ENCODE data around the gene ARFRP1.
"Not testable (repeated sequence)": the region's sequence is repeated elsewhere in the genome, so short reads cannot be mapped to it uniquely, and the experiment has no call there.

The ARFRP1 gene

DNA sequence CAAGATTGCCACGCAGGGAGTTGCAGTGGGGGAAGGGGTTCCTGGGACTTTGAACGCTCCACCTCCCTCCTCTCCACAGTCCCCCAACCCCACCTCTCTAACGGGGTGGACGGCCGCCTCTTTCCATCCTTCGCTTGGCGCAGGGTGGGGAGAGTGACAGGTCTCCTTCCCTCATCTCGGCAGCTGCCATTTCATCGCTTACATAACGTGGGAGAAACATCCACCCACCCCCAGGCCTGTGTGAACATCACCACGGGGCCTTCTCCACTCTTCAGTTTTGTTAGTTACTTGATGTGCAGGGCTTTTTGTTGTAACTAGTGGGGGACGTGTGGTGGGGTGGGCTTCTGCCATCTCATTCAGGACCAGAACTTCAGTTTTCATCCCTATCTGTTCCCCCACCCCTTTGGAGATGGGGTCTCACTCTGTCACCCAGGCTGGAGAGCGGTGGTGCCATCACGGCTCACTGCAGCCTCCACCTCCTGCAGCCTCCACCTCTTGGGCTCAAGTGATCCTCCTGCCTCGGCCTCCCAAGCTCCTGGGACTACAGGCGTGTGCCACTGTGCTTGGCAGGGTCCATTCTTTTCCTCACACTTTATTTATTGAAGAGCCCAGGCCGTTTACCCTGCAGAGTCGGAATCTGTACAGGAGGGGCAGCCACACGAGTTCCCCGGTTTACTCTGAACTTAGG, 32.0 kb downstream of the ARFRP1 start:
- no peak for DNase-seq (ENCODE audit: low read depth in 2 of 2)

DNA sequence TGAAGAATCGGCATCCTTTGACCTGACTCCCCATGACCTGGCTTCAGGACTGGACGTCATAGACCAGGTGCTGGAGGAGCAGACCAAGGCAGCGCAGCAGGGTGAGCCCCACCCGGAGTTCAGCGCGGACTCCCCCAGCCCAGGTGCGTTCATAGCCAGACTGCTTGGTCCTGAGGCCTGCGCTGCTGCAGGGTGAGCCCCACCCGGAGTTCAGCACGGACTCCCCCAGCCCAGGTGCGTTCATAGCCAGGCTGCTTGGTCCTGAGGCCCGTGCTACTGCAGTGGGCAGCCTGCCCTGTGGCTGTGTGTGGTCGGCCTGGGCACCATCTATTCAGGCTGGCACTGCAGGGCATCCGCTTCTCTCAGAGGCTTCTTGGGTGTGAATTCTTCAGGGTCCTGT, 33.8 kb downstream of the ARFRP1 start:
- no peak for DNase-seq (ENCODE audit: low read depth in 2 of 2)

DNA sequence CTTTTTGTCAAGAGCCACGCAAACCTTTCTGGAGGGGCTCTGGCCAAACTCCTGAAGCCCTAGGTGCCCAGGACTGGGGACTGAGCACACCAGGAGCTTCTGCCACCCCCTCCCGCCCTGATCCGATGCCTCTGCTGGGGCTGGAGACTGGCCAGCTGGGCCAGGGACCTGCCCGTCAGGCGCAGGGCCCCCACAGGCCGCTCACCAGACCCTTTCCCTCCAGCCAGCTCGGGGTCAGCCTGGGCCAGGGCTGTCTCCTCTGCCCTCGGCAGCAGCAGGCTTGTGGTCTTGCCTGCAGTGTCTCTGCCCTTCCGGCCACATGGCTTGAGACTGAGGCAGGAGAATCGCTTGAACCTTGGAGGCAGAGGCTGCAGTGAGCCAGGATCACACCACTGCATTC, 35.1 kb downstream of the ARFRP1 start:
- DNase-seq (ENCODE audit: low read depth in 2 of 2), result no peak

DNA sequence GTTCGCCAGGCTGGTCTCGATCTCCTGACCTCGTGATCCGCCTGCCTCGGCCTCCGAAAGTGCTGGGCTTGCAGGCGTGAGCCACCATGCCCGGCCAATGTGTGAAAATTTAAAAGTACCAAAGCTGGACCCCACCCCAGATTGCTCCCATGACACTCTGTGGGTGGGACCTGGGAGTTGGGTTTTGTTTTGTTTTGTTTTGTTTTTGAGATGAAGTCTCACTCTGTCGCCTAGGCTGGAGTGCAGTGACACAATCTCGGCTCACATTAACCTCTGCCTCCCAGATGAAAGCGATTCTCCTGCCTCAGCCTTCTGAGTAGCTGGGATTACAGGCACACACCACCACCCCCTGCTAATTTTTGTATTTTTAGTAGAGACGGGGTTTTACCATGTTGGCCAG, 36.1 kb downstream of the ARFRP1 start:
- DNase-seq (ENCODE audit: low read depth in 2 of 2), result not testable (repeated sequence)

DNA sequence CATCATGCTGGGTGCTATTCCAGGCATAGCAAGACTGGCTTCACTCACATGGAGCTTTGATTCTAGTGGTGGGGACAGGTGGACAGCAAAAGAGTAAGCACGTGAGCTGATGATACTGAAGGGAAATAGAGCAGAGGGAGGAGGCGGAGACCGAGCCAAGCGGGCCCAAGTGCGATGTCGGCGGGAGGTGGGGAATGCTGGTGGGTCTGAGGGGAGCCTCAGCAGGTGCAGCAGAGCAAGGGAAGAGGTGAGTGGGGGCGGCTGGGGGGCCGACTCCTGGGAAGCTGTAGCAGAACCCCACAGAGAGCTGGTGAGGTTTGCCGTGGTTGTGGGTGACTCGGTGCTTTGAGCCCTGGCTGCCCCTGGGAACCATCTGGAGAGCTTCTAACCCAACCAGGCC, 39.4 kb downstream of the ARFRP1 start:
- DNase-seq (ENCODE audit: low read depth in 2 of 2), result no peak

DNA sequence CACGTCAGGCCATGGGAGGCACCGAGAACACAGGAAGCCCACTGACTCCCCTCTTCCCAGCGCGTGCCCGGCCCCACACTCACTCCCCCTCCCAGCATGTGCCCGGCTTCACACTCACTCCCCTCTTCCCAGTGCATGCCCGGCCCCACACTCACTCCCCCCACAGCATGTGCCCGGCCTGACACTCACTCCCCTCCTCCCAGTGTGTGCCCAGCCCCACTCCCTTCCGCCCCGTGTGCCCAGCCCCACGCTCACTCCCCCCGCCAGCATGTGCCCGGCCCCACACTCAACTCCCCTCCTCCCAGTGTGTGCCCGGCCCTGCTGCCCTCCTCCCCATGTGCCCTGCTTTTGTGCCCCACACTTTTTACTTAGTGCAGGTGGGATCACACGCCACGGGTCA, 39.9 kb downstream of the ARFRP1 start:
- DNase-seq (ENCODE audit: low read depth in 2 of 2), result no peak

DNA sequence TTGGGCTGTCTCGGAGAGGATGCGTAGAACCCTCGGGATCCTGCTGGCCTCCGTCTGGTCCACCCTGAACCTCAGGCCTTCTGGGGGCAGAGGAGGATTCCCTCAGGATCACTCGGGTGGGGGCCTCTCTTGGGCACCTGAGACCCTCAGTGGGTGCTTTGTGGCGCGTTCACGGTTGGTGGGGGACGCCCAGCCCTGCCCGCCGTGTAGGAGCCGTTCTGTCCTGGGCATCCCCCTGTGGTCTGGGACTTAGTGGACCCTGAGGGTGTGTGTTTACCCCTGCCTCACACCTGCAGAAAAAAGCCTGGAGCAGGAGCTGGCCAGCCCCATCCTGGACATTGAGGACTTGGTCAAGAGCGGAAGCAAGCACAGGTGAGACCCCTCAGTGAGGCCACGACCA, 42.1 kb downstream of the ARFRP1 start:
- DNase-seq (ENCODE audit: low read depth in 2 of 2), result no peak

DNA sequence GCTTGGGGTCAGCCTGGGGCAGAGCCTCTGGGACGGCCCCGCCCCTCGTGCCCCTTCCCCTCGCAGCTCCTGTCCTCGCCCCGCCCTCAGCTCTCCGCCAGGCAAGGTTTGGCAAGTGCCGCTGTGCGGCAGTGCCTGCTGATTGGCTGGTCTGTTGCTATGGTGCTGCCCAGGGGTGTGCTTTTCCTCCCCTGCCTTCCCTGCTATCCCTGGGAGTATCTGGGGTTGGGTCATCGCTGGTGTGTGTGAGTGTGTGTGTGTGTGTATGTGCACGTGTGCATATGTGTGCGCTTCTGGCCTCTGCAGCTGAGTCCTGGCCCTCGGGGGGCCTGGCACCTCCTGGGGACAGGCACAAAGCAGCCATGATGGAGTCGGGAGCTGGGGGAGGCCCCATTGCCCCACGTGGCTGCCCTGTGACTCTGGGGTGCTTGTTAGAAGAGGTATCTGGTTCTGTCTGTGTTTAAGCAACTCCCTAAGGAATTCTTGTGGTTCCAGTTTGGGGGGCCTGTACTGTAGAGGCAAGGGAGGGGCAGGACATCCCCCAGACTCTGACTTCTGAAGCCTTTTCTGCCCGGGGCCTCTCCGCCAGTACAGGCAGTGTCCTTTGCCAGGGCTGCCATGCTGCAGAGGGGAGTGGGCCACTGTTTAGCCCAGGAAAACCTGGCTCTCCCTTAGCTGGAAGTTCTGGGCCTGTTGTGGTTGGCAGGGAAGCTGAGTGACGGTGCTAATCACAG, 42.7 kb downstream of the ARFRP1 start:
- no peak for DNase-seq (ENCODE audit: low read depth in 2 of 2)

DNA sequence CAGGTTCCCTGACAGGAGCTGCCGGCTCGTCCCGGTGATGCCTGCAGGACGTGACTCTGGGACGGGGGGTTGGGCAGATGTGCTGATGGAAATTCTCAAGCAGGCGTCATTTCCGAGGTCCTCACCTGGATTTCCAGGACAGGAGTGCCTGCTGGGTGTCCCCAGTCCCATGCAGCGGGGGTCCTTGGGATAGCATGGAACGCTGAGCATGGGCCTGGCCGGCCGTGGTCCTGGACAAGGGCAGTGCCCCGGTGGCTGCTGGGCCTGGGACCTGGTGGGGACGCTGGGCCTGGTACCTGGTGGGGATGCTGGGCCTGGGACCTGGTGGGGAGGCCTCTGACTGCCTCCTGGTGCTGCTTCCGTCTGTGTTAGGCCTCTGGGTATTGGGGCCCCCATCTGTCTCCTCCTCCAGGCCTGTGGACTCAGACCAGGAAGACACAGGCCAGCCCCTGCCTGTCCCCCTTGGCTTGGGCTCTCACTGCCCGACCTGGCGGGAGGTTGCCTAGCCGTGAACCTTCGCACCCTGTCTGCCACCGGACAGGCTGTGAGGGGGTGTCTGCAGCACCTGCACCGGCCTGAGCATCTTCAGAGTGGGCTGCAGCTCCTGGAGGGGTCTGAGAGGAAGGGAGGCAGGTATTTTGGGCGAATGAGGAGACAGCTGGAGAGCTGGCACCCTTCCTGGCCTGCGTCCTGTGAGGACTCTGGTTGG, 43.5 kb downstream of the ARFRP1 start:
- DNase-seq (ENCODE audit: low read depth in 2 of 2), result no peak

DNA sequence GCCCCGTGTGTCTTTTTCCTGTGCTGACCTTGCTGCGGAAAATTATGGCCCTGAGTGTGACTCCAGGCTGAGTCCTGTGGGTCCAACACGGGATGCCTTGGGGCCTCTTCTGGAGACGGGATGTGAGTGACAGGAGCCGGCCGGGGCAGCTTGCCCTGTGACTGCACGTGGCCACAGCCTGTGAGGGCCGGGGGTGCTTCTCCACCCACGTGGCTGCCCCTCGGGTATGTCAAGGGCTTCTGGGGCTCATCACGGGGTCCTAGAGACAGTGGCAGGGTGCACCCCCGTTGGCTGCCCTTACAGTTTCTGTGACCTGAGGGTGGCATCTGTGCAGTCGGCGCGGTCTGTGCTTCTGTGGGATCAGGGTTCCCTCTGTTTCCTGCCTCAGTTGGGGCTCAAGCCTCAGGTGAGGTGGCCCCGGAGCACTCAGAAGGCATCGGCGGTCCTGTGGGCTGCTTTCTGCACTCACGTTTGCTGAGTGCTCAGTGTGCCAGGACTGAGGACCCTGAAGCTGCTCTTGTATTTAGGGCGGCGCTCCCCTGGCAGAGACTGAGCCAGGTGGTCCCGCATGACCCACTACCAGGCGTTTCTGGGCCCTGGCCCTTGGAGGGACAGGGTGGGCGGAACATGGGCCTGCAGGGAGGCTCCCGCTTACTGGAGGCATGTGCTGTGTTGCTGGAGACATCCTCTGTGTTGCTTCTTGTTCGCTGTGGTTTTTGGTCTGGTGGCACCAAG, 44.3 kb downstream of the ARFRP1 start:
- no peak for DNase-seq (ENCODE audit: low read depth in 2 of 2)

DNA sequence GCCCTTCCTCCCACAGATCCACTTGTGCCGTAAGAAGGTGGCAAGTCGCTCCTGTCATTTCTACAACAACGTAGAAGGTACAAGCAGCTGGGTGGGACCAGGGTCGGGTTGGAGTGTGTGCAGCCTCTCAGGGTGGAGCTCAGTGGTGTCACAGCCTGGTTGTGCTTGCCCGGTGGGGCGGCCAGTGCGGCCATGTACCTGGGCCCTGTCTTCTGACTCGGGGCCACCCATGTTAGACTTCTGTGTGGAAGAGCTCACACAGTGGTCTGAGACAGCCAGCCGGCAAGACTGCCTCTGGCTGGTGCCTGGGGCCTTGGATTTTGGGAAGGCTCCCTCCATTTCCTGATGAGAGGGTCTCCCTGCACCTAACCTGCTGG, 45.0 kb downstream of the ARFRP1 start:
- no peak for DNase-seq (ENCODE audit: low read depth in 2 of 2)

DNA sequence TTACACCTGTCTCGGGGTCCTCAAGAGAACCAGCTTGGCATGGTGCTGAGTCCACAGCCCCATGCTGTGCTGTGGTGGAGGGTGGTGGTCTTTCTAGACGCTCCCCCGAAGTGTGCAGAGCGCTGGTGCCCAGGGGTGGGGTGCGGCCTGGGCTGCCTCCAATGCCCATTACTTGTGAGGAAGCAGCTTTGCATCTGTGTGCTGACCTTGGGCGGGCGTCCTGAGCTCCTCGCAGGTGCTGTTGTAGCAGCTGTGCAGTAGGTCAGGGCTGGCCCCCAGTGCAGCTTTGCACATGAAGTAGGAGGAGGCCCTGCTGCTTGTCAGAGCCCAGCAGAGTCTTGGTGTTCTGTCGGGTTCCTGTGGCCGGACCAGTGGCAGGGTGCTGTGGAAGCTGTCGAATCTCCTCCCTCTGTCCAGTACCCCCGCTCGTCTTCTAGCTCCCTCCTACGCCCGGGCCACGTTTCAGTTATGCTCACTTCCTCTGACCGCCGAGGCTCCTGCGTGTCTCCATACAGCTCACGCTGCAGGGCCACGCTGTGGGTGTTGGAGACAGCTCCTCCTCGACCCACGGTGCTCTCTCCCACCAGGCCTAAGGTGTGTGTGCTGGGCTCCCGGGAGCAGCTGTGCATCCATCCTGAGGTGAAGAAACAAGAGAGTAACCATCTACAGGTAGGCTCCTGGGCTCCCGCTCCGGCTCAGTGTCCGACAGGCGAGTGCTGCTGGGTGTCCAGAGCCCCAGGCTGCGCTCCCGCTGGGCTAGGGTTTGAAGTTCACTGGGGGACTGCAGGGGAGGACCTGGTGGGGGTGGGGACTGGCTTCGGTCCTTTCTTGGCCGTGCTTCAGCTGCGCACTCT, 45.6 kb downstream of the ARFRP1 start:
- DNase-seq (ENCODE audit: low read depth in 2 of 2), result no peak

DNA sequence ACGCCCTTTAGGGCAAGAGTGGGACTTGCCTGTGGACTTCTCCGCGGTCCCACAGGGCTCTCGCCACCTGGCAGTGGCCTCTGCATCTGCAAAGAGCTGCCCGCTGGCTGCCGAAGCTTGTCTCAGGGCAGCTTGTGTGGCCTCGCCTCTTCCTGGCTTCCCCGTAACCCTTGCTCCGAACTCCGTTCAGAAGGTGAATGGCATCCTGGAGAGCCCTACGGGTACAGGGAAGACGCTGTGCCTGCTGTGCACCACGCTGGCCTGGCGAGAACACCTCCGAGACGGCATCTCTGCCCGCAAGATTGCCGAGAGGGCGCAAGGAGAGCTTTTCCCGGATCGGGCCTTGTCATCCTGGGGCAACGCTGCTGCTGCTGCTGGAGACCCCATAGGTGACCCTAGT, 46.7 kb downstream of the ARFRP1 start:
- no peak for DNase-seq (ENCODE audit: low read depth in 2 of 2)

DNA sequence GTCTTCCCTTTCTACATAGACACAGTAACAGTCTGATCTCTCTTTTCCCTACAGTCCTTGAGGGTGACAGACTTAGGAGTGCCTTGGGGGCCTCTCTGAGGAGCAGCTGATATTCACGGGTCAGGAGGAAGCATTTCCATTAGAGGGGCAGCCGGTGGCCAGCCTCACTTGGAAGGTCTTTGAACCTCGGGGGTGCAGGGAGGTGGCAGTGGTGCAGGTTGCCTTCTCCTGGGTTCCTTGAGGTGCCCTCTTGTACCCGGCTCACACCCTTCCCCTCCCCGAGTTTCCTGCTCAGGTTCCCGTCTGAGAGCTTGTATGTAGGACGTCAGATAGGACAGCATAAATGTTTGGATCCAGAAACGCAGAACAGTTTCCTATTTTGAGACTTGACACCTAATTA, 47.2 kb downstream of the ARFRP1 start:
- no peak for DNase-seq (ENCODE audit: low read depth in 2 of 2)

DNA sequence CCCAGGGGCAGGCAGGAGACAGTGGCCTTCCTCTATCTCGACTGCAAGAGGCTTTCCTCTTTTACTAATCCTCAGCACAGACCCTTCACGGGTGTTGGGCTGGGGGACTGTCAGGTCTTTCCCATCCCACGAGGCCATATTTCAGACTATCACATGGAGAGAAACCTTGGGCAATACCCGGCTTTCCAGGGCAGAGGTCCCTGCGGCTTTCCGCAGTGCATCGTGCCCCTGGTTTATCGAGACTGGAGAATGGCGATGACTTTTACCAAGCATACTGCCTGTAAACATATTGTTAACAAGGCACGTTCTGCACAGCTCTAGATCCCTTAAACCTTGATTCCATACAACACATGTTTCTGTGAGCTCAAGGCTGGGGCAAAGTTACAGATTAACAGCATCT, 47.6 kb downstream of the ARFRP1 start:
- DNase-seq (ENCODE audit: low read depth in 2 of 2), result not testable (repeated sequence)

DNA sequence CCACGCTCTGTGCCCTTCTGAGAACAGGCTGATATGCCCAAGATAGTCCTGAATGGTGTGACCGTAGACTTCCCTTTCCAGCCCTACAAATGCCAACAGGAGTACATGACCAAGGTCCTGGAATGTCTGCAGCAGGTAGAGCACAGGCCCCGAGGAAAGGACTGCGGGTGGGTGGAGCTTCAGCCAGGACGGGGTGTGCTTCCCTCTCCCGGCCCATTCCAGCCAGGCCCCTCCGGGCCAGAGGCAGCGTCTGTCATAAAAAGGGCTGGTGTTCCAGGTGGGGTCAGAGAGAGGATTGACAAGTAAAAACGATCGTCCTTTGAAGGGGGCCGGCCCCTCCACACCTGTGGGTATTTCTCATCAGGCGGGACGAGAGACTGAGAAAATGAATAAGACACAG, 48.4 kb downstream of the ARFRP1 start:
- DNase-seq (ENCODE audit: low read depth in 2 of 2), result no peak

DNA sequence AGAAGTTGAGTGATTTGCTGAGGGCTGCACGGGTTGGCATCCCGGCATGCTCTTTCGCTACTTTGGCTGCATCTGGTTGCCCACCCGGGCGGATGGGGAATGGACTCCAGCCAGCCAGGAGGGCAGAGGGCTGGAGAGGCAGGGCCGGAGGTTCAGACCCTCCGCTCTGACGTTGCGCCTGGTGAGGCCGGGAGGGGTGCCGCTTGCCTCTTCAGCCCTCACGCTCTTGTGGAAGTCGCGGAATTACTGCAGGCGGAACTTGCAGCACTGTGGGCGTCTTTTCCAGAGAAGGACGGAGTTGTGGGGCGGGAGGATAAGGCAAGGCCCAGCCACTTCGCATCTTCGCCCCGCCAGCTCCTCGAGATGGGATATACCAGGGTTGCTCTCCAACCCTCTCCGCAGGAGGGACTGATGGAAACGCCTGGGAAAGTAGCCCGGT, 49.0 kb downstream of the ARFRP1 start:
- DNase-seq (ENCODE audit: low read depth in 2 of 2), result no peak

DNA sequence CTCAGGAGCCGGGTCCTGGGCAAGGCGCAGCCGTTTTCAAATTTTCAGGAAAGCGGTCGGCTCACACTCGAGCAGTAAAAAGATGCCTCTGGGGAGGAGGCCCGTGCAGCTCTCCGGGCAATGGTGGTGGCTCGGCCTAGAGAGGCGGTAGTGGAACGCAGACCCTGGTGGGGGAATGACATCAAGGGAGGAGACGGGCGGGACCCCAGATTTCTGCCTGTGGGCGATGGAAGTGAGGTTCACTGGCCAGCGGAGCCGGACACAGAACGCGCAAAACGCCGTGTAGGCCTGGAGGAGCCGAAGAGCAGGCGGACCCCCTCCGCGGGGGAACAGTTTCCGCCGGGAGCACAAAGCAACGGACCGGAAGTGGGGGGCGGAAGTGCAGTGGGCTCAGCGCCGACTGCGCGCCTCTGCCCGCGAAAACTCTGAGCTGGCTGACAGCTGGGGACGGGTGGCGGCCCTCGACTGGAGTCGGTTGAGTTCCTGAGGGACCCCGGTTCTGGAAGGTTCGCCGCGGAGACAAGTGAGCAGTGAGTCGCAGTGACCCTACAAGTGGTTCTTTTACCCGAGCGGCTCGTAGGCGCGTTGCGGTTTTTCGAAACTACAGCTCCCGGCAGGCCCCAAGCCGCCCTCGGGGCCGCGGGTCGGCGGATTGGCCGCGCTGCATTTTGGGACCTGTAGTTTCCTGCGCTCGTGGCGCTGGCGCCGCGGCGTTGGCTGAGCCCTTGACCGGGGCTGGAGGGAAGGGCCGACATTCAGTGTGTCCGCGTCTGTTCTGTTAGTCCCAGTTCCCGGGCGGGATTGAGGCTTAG, 49.6 kb downstream of the ARFRP1 start, which contains the start of gene RTEL1:
RTEL1 (plus strand) TSS at position 376 of the 812 bp plus-strand sequence. CDS start 1,091 bp downstream, outside the sequence.
- peak; percentile 70 to 72 for DNase-seq (ENCODE audit: low read depth in 2 of 2)

DNA sequence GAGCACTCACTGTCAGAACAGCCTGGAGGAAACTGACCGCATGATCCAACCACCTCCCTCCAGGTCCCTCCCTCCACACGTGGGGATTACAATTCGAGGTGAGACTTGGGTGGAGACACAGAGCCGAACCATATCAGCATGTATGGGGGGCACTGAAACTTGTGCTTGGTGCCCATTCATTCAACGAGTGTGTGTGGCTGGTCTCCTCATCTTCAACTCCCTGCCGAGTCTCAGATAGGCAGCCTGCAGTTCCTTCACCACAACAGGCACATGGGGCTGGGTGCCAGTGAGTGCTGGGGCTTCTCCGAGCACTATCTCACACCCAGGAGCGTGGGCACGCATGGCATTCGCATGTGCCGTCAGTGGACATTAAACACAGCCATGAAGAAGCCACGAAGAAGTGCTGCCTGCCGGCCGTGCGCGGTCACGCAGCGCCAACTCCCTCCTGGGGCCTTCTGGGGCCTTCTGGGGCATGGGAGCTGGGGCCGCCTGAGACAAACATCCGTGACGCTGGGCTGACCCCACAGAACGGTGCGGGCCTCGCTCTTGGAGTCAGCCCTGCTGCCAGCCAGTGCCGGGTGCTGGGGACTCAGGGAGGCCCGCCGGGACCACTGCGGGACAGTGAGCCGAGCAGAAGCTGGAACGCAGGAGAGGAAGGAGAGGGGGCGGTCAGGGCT, 50.4 kb downstream of the ARFRP1 start:
- no peak for DNase-seq (ENCODE audit: low read depth in 2 of 2)

DNA sequence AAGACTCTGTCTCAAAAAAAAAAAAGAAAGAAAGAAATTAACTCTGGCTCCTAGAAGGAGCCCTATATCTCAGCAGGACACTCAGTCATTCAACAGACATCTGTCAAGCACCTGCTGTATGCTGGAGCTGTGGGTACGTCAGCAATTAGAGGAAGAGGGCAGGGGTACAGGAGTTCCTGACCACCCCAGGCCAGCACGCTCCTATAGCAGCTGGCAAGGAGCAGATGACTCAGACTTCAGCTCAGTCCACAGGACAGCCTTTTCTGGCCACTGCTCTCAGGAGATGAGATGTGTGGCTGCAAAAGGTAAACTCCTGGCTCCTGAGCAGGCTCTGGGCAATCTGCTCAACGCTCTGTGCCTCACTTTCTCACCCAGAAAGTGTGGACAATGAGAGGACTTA, 51.3 kb downstream of the ARFRP1 start:
- DNase-seq (ENCODE audit: low read depth in 2 of 2), result no peak
